GM19452 (cell line): ENCODE measurements around the gene ACSBG1.
"Not testable (repeated sequence)": the region's sequence is repeated elsewhere in the genome, so short reads cannot be mapped to it uniquely, and the experiment has no call there.

Experiments used
- ATAC-seq: cut with Tn5 transposase; IDR thresholded peaks from one replicate; pipeline ENCODE4 v1.9.1; 2021; ENCODE audit not compliant: unreplicated experiment

Gene ACSBG1

GRCh38 chr15:78255421-78256043, 21.2 kb upstream of the ACSBG1 start:
- no peak for ATAC-seq

GRCh38 chr15:78251136-78251535, 16.8 kb upstream of the ACSBG1 start:
- no peak for ATAC-seq

- no peak for ATAC-seq
Observed at GRCh38 chr15:78249131-78249530, 14.8 kb upstream of the ACSBG1 start.

GRCh38 chr15:78247911-78248310, 13.5 kb upstream of the ACSBG1 start:
- no peak for ATAC-seq

GRCh38 chr15:78245976-78246620, 11.7 kb upstream of the ACSBG1 start:
- ATAC-seq, result not testable (repeated sequence)

GRCh38 chr15:78245392-78245791, 11.0 kb upstream of the ACSBG1 start:
- not testable (repeated sequence) for ATAC-seq

GRCh38 chr15:78244893-78245292, 10.5 kb upstream of the ACSBG1 start:
- ATAC-seq, result no peak

- ATAC-seq, result no peak
Observed at GRCh38 chr15:78244101-78244500, 9.7 kb upstream of the ACSBG1 start.

- ATAC-seq, result no peak
Observed at GRCh38 chr15:78243491-78243941, 9.2 kb upstream of the ACSBG1 start.

- ATAC-seq, result no peak
Observed at GRCh38 chr15:78243058-78243457, 8.7 kb upstream of the ACSBG1 start.

GRCh38 chr15:78242128-78242527, 7.8 kb upstream of the ACSBG1 start:
- ATAC-seq, result no peak

GRCh38 chr15:78241017-78241416, 6.7 kb upstream of the ACSBG1 start:
- ATAC-seq, result no peak

- ATAC-seq, result no peak
Observed at GRCh38 chr15:78239811-78240210, 5.4 kb upstream of the ACSBG1 start.

- ATAC-seq, result no peak
Observed at GRCh38 chr15:78237146-78237545, 2.8 kb upstream of the ACSBG1 start.

GRCh38 chr15:78236491-78236890, 2.1 kb upstream of the ACSBG1 start:
- no peak for ATAC-seq

GRCh38 chr15:78233496-78233895, 869 bp downstream of the ACSBG1 start:
- ATAC-seq, result no peak

- no peak for ATAC-seq
Observed at GRCh38 chr15:78232951-78233350, 1.4 kb downstream of the ACSBG1 start.

- no peak for ATAC-seq
Observed at GRCh38 chr15:78229431-78230406, 4.6 kb downstream of the ACSBG1 start.

- ATAC-seq, result no peak
Observed at GRCh38 chr15:78228356-78228996, 5.9 kb downstream of the ACSBG1 start.

- no peak for ATAC-seq
Observed at GRCh38 chr15:78225783-78226541, 8.4 kb downstream of the ACSBG1 start.
